NCI-H1048 (cell line): Measurements from ENCODE around the gene HIF3A.

Experiments
- DNase-seq: peaks from one replicate; lab custom pipeline; 2025; lab: John Stamatoyannopoulos, UW

The HIF3A gene

GRCh38 chr19:46383171-46383815 is 86.5 kb downstream of the HIF3A start:
- no peak for DNase-seq

- no peak for DNase-seq
Observed at GRCh38 chr19:46383846-46384245, 87.0 kb downstream of the HIF3A start.

- DNase-seq = no peak
Observed at GRCh38 chr19:46384396-46384795, 87.6 kb downstream of the HIF3A start.

GRCh38 chr19:46385636-46386035 is 88.8 kb downstream of the HIF3A start:
- DNase-seq = no peak

GRCh38 chr19:46386151-46386550 is 89.3 kb downstream of the HIF3A start:
- no peak for DNase-seq

GRCh38 chr19:46386996-46387712 is 90.3 kb downstream of the HIF3A start:
- DNase-seq = no peak

GRCh38 chr19:46387713-46388130 is 90.9 kb downstream of the HIF3A start:
- no peak for DNase-seq

GRCh38 chr19:46388311-46389095 is 91.7 kb downstream of the HIF3A start:
- DNase-seq = no peak

GRCh38 chr19:46390121-46390858 is 93.4 kb downstream of the HIF3A start:
- no peak for DNase-seq

GRCh38 chr19:46390866-46391265 is 94.0 kb downstream of the HIF3A start:
- DNase-seq = no peak

GRCh38 chr19:46391296-46392251 is 94.7 kb downstream of the HIF3A start:
- no peak for DNase-seq

- DNase-seq = no peak
Observed at GRCh38 chr19:46392252-46392801, 95.5 kb downstream of the HIF3A start.

- no peak for DNase-seq
Observed at GRCh38 chr19:46392837-46393236, 96.0 kb downstream of the HIF3A start.
